ENCODE data around the gene CCDC178. TPM values are rescaled to one million over a fixed set of nuclear protein-coding genes. Genes with fewer than 3 reads are reported as not detected.

The CCDC178 gene
- total RNA-seq, 2 donors from 2014 or later, result 0.22 to 0.29 TPM

DNA sequence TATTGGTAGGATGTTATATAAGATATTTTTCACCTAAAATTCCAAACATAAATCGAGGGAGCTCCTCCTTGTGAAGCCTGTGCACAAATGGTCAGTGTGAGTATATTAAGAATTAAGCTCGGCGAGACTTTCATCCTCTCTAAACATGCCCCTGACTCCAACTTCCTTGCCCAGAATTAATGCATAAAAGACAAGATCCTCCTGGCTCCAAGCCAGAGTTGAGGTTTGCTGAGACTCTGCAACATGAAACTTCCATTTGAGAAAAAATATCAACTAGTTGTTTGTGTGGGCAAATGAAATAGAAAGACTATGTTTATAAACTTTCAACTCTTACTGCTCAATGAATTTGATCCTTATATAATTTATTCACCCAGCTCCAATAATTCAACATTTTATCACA, 68.1 kb downstream of the CCDC178 start:
- Histone ChIP-seq H3K27ac (ENCODE audit: low read depth, low read length) (no peak overlapping the region), H3K27me3 (ENCODE audit: control insufficient read depth, insufficient read depth, low read length, poor library complexity, severe bottlenecking) (no peaks in the 10 kb centered on the region), H3K4me1 (ENCODE audit: control insufficient read depth, insufficient read depth, low read length) (no peaks in the 10 kb centered on the region), H3K9ac (ENCODE audit: extremely low read depth, low read length, poor library complexity, severe bottlenecking) (no peak overlapping the region), H3K4me3 (ENCODE audit: low read length) (no peak overlapping the region), H3K36me3 (ENCODE audit: control insufficient read depth, insufficient read depth, low read length) (no peaks in the 10 kb centered on the region), H3K9me3 (ENCODE audit: control insufficient read depth, low read length) (no peaks in the 10 kb centered on the region)
- Mint-ChIP-seq H3K9me3 (no peaks in the 10 kb centered on the region), H3K27ac (no peak overlapping the region), H3K36me3 (ENCODE audit: low read depth) (no peaks in the 10 kb centered on the region), H3K4me1 (peaks cover 7% of the 10 kb centered on the region), H3K4me3 (no peak overlapping the region), H3K27me3 (ENCODE audit: insufficient read depth) (no peaks in the 10 kb centered on the region)
- TF ChIP-seq, protein P1, sequence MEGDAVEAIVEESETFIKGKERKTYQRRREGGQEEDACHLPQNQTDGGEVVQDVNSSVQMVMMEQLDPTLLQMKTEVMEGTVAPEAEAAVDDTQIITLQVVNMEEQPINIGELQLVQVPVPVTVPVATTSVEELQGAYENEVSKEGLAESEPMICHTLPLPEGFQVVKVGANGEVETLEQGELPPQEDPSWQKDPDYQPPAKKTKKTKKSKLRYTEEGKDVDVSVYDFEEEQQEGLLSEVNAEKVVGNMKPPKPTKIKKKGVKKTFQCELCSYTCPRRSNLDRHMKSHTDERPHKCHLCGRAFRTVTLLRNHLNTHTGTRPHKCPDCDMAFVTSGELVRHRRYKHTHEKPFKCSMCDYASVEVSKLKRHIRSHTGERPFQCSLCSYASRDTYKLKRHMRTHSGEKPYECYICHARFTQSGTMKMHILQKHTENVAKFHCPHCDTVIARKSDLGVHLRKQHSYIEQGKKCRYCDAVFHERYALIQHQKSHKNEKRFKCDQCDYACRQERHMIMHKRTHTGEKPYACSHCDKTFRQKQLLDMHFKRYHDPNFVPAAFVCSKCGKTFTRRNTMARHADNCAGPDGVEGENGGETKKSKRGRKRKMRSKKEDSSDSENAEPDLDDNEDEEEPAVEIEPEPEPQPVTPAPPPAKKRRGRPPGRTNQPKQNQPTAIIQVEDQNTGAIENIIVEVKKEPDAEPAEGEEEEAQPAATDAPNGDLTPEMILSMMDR (conservative IDR thresholded peaks at IDR 0.05), result no peak
- 85 to 92% methylated on average over 2 to 3 of the region's 3 CpGs for WGBS, 2 experiments (ENCODE audit: insufficient coverage in 1 of 2, insufficient read length in 1 of 2)
- no peak for DNase-seq

DNA sequence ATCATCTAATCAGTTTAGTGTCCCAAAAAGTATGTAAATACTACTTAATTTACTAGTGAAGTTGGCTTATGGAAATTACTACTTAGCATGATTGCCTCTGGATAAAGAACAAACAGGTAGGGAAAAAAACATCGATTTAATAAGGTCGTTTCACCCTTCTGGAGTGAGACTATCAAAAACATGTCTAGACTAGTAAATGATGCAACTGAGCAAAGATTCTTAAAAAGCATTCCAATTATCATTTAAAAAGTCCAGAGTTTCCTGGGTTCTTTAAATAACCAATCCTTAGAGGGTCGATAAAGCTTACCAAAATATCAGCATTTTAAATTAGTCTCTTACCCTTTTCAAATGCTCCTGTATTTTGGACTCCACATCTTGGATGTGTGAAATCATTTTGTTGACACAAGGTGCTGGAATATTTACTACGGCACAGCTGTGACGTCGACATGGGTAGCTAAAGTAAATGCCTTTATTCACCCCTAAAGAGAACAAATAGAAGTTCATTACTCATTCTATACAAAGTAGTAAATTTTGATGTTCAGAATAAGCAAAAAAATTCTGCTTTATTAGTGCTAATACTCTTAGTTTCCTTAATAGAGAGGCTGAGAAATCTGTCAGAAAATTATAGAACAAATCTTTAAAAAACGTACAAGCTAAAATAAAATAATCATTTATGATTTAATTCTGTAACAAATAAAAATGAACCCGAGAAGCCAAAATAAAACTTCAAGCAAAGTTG, 70.6 kb downstream of the CCDC178 start:
- no peak for DNase-seq
- no peaks in the 10 kb centered on the region for H3K27me3 Mint-ChIP-seq (ENCODE audit: insufficient read depth)
- WGBS, 2 experiments (ENCODE audit: insufficient coverage in 1 of 2, insufficient read length in 1 of 2), result 83 to 93% methylated on average over 2 to 7 of the region's 8 CpGs
- H3K4me3 Mint-ChIP-seq, result no peak overlapping the region
- Histone ChIP-seq H3K27me3 (ENCODE audit: control insufficient read depth, insufficient read depth, low read length, poor library complexity, severe bottlenecking) (no peaks in the 10 kb centered on the region), H3K36me3 (ENCODE audit: control insufficient read depth, insufficient read depth, low read length) (no peaks in the 10 kb centered on the region), H3K4me3 (ENCODE audit: low read length) (no peak overlapping the region), H3K9ac (ENCODE audit: extremely low read depth, low read length, poor library complexity, severe bottlenecking) (no peak overlapping the region), H3K27ac (ENCODE audit: low read depth, low read length) (no peak overlapping the region), H3K9me3 (ENCODE audit: control insufficient read depth, low read length) (no peaks in the 10 kb centered on the region), H3K4me1 (ENCODE audit: control insufficient read depth, insufficient read depth, low read length) (no peaks in the 10 kb centered on the region)
- H3K36me3 Mint-ChIP-seq (ENCODE audit: low read depth), result no peaks in the 10 kb centered on the region
- TF ChIP-seq, protein P1 (conservative IDR thresholded peaks at IDR 0.05), result no peak
- H3K4me1 Mint-ChIP-seq, result peaks cover 7% of the 10 kb centered on the region
- no peaks in the 10 kb centered on the region for H3K9me3 Mint-ChIP-seq
- no peak overlapping the region for H3K27ac Mint-ChIP-seq

DNA sequence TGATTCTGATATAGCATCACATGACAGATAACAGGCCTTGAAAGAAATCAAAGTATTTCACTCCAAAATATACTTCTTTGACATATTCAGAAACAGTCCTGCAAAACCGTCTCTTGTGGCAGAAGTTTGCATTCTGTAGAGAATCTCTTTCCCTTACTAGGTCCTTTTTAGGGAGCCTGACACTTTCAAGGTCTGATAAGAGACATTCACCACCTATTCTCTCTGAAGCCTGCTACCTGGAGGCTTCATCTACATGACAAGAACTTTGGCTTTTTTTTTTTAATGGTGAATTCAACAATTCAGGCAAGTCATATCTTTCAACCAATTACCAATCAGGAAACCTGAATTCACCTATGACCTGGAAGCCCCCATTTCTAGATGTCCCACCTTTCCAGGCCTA, 83.8 kb downstream of the CCDC178 start:
- Mint-ChIP-seq H3K36me3 (ENCODE audit: low read depth) (no peaks in the 10 kb centered on the region), H3K4me3 (no peak overlapping the region)

More for the DNA sequence above, 83.8 kb downstream of the CCDC178 start:
- H3K27ac ChIP-seq (ENCODE audit: low read depth, low read length), result no peak overlapping the region
- peaks cover 6% of the 10 kb centered on the region for H3K4me1 ChIP-seq (ENCODE audit: control insufficient read depth, insufficient read depth, low read length)
- Mint-ChIP-seq H3K27ac (no peak overlapping the region), H3K4me1 (peaks cover 19% of the 10 kb centered on the region), H3K9me3 (no peaks in the 10 kb centered on the region), H3K27me3 (ENCODE audit: insufficient read depth) (no peaks in the 10 kb centered on the region)
- no peak for DNase-seq
- no peak overlapping the region for H3K4me3 ChIP-seq (ENCODE audit: low read length)
- no peak overlapping the region for H3K9ac ChIP-seq (ENCODE audit: extremely low read depth, low read length, poor library complexity, severe bottlenecking)
- 77% methylated on average over 1 of the region's 1 CpG; no CpG with 5 or more reads in 1 of the 2 experiments for WGBS, 2 experiments (ENCODE audit: insufficient coverage in 1 of 2, insufficient read length in 1 of 2)
- no peaks in the 10 kb centered on the region for H3K36me3 ChIP-seq (ENCODE audit: control insufficient read depth, insufficient read depth, low read length)
- H3K27me3 ChIP-seq (ENCODE audit: control insufficient read depth, insufficient read depth, low read length, poor library complexity, severe bottlenecking), result no peaks in the 10 kb centered on the region
- no peaks in the 10 kb centered on the region for H3K9me3 ChIP-seq (ENCODE audit: control insufficient read depth, low read length)
- TF ChIP-seq, protein P1 (conservative IDR thresholded peaks at IDR 0.05), result no peak

Measured in endodermal cell (in vitro differentiated cells).